Skeletal muscle tissue (tissue), 4 donors: ENCODE results near the gene ZNF862. TPM values are rescaled to one million over a fixed set of nuclear protein-coding genes. Genes with fewer than 3 reads are reported as not detected.

Experiments
- H3K27ac ChIP-seq: one replicate; pipeline ENCODE4 v1.7.0; 2013; ENCODE audit warnings: mild to moderate bottlenecking, low read depth, low read length, inconsistent platforms
- H3K27me3 ChIP-seq, 3 donors: one replicate each; pipeline ENCODE4 v1.7.0; 2013; ENCODE audit warnings: low read length in 3 of 3; ENCODE audit not compliant: control insufficient read depth in 3 of 3, insufficient read depth in 3 of 3
- H3K36me3 ChIP-seq, 3 donors: one replicate each; pipeline ENCODE4 v1.7.0; 2013; ENCODE audit warnings: low read length in 3 of 3; ENCODE audit not compliant: control insufficient read depth in 3 of 3, insufficient read depth in 3 of 3
- H3K4me1 ChIP-seq, 3 donors: one replicate each; pipeline ENCODE4 v1.7.0; 2013; ENCODE audit warnings: low read length in 3 of 3, mild to moderate bottlenecking in 3 of 3; ENCODE audit not compliant: control insufficient read depth in 3 of 3, insufficient read depth in 3 of 3
- H3K4me3 ChIP-seq, 3 donors: one replicate each; pipeline ENCODE4 v1.7.0; 2013; ENCODE audit warnings: low read length in 3 of 3
- H3K9ac ChIP-seq, 3 donors: one replicate each; pipeline ENCODE4 v1.7.0; 2013; ENCODE audit warnings: low read length in 3 of 3, mild to moderate bottlenecking in 3 of 3, moderate library complexity in 2 of 3, low read depth in 1 of 3
- H3K9me3 ChIP-seq, 3 donors: one replicate each; pipeline ENCODE4 v1.7.0; 2013; ENCODE audit warnings: low read length in 3 of 3; ENCODE audit not compliant: control insufficient read depth in 3 of 3
- total RNA-seq: library from RNA; depleted of rRNA; stranded (reverse); fragments of >200 nt; gene quantifications from one replicate; pipeline ENCODE4 v1.2.3, GENCODE V29; 2014
- donor health status: Osteomylitis.

ZNF862 gene
- total RNA-seq, 1 donor from 2014 or later, result 5.2 TPM

DNA sequence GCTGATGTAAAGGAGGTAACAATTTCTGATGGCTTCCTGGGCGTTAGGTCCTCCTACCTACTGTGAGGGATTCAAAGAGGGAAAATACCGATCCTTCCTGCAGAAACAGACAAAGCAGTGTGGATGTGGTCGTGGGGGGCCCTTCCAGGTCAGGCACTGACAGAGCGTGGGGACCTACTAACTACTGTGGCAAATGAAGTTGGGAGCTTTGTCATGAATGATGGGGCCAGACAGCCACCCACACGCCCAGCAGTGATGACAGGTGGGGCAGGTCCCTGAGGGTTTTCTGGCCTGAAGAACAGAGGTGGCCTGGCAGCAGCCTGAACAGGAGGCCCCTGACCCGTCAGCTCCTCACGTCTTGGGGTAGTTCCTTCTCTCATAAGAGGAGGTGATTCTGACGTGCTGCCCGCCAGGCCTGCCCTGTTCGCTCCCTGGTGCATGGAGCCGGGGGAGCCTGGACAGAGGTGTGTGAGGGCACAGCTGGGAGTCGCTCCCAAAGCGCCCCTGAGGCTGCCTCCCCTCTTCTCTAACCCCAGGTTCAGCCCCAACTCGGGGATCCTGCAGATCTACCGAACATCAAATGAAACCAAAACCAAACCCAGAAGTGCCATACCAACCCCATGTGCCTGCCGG, 39.8 kb downstream of the ZNF862 start:
- H3K4me1 ChIP-seq, result peaks cover 7 to 17% (median 9%) of the 10 kb centered on the region in 3 donors

DNA sequence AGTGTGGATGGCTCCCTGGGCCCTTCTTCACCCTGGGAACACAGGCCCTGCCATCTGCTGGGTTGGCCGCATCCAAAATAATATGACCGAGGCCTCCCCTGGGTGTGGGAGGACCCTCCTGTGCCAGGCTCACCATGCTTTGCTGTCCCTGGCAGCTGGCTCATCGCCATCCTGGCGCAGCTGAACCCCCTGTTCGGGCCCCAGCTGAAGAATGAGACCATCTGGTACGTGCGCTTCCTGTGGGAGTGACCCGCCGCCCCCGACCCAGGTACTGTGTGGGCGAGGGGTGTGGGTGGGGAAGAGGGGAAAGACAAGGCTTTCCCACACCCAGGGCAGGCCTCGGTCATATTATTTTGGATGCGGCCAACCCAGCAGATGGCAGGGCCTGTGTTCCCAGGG, 40.3 kb downstream of the ZNF862 start:
- Histone ChIP-seq H3K4me3 (no peak overlapping the region), H3K4me1 (peaks cover 7 to 12% (median 8%) of the 10 kb centered on the region in 3 donors), H3K9me3 (no peaks in the 10 kb centered on the region), H3K36me3 (peaks cover 0 to 3% (median 0%) of the 10 kb centered on the region in 3 donors), H3K27ac (no peak overlapping the region), H3K27me3 (no peaks in the 10 kb centered on the region), H3K9ac (no peak overlapping the region)

More for the DNA sequence above, 39.8 kb downstream of the ZNF862 start:
- Histone ChIP-seq H3K27ac (no peak overlapping the region), H3K4me3 (no peak overlapping the region), H3K27me3 (no peaks in the 10 kb centered on the region), H3K9ac (no peak overlapping the region), H3K36me3 (peaks cover 0 to 3% (median 0%) of the 10 kb centered on the region in 3 donors), H3K9me3 (no peaks in the 10 kb centered on the region)

DNA sequence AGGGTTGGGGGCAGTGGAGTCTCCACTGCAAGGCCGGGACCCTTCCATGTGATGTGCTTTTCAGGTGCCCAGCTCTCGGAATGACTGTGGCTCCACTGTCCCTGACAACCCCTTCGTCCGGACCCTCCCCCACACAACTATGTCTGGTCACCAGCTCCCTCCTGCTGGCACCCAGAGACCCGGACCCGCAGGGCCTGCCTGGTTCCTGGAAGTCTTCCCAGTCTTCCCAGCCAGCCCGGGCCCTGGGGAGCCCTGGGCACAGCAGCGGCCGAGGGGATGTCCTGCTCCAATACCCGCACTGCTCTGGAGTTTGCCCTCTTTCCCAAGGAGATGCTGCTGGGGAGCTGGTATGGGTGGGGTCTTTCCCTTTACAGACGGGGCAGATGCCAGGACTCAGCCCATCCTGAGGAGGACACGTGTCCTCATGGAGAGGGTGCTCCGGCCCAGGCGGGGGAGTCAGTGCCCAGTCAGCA, 41.1 kb downstream of the ZNF862 start:
- Histone ChIP-seq H3K36me3 (peaks cover 0 to 3% (median 0%) of the 10 kb centered on the region in 3 donors), H3K27me3 (no peaks in the 10 kb centered on the region), H3K27ac (no peak overlapping the region), H3K9ac (no peak overlapping the region), H3K4me3 (no peak overlapping the region), H3K4me1 (peaks cover 4 to 7% (median 6%) of the 10 kb centered on the region in 3 donors), H3K9me3 (no peaks in the 10 kb centered on the region)

DNA sequence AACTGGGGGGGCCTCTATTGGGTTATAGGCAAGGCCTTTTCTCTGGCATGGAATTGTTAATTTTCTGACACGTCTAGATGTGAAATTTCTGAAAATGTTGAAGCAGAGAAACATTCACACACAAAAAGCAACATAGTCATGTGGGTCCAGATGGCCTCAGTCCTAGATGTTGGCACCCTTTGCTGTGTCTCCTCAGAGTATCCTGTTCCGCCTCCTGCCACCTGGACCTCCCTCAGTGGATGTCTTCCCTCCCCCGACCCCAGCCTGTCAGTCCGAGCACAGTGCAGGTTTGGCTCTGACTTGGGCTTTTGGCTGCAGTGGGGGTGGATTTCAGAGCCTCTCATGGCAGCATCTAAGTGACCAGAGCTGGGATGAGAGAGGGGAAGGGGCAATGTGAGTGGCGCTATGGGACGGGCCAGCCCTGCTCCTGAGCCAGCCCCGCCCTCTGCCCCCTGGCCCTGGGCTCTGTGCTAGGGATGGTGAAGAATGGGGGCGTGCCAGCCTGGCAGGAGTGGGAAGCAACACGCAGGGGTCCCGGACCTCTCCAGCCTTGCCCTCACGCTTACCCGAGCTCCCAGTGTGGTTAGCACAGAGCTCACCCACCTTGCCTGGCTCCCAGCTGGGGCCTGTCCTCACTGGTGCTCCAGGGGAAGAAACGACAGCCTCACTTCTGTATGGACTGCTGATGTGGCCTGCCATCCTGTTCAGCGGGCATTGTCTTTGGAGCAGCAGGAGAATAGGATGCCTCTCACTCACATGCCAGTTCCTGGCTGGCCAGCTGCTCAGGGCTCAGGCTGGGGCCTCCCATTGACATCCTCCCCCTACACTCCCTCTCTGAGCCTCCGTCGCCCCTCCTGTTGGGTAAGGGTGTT, 41.8 kb downstream of the ZNF862 start:
- H3K4me1 ChIP-seq, result peaks cover 0 to 10% (median 4%) of the 10 kb centered on the region in 3 donors
- no peak overlapping the region for H3K27ac ChIP-seq

DNA sequence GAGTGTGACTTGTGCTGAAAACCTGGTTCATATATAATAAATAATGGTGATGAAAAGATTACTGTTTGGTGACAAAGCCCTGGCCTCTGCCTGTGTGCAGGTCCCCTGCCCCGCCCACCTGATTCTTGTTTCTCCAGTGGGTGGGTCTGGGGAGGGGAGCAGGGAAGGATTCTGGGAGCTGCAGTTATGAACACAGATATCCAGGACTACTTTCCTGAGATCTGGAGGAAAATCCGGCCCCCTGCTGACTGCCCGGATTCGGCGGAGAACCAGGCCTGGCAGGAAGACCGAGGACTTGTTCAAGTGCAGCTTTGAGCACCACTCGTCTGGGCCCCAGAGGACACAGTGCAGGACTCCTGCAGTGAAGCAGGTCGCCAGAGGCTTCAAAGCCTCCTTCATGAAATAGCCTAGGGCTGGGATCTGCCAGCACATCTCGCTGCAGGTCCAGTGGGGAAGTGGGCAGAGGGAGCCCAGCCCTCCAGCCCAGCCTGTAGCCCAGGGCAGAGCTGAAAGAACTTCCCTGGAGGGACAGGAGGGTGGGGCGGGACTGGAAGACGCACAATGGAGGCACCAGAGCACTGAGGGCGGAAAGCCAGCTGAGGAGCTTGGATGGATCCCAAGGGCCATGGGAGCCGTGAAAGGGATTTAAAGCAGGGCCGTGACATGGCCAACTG, 42.6 kb downstream of the ZNF862 start:
- Histone ChIP-seq H3K9me3 (no peaks in the 10 kb centered on the region), H3K36me3 (peaks cover 0 to 3% (median 0%) of the 10 kb centered on the region in 3 donors), H3K4me3 (no peak overlapping the region), H3K27ac (no peak overlapping the region), H3K9ac (no peak overlapping the region), H3K27me3 (no peaks in the 10 kb centered on the region), H3K4me1 (peaks cover 0 to 16% (median 10%) of the 10 kb centered on the region in 3 donors)

More for the DNA sequence above, 41.8 kb downstream of the ZNF862 start:
- Histone ChIP-seq H3K9me3 (no peaks in the 10 kb centered on the region), H3K27me3 (no peaks in the 10 kb centered on the region), H3K9ac (no peak overlapping the region), H3K36me3 (peaks cover 0 to 3% (median 0%) of the 10 kb centered on the region in 3 donors), H3K4me3 (no peak overlapping the region)

DNA sequence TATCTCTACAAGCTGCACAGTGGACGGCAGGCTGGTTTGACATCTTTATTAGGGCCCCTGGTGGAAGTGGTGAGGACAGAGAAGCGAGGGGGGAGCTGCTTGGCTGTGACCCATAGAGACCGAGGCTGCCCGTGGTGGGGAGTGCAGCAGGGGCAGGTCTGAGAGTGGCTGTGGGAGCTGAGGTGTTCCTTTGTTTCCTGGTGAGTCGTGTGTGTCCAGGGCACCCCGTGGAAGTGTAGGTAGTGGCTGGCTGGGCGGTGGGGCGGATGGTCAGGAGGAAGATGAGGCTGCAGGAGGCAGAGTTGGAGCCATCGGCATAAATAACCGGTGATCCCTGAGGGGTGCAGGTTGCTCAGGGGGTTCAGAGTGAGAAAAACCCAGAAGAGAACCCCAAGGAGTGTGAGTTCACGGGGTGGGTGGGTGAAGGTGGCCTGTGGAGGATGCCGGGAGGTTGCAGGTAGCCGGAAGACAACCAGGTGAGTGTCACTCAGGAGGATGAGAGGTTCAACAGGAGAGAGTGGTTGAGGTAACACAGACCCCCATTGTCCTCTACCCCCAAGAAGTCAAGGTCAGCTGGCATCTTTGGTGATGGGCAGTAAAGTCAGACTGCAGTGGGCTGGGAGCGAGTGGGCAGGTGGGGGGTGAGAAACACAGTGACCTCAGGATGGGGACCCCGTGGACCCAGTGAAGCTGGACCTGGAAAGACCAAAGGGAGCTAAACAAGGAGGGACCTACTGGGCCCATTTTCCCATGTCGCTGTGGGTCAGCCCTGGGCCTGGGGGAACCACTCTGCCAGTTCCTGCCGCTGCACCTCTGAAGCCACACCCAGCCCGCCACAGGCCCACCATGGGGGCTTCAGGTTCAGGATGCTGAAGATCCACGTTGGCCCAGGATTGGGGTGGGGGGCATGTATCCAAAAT, 43.4 kb downstream of the ZNF862 start:
- H3K9me3 ChIP-seq, result no peaks in the 10 kb centered on the region
- H3K9ac ChIP-seq, result no peak overlapping the region
- peaks cover 0 to 3% (median 0%) of the 10 kb centered on the region in 3 donors for H3K36me3 ChIP-seq
- no peaks in the 10 kb centered on the region for H3K27me3 ChIP-seq
- H3K4me1 ChIP-seq, result peaks cover 0 to 16% (median 10%) of the 10 kb centered on the region in 3 donors
- H3K27ac ChIP-seq, result no peak overlapping the region
- H3K4me3 ChIP-seq, result no peak overlapping the region

DNA sequence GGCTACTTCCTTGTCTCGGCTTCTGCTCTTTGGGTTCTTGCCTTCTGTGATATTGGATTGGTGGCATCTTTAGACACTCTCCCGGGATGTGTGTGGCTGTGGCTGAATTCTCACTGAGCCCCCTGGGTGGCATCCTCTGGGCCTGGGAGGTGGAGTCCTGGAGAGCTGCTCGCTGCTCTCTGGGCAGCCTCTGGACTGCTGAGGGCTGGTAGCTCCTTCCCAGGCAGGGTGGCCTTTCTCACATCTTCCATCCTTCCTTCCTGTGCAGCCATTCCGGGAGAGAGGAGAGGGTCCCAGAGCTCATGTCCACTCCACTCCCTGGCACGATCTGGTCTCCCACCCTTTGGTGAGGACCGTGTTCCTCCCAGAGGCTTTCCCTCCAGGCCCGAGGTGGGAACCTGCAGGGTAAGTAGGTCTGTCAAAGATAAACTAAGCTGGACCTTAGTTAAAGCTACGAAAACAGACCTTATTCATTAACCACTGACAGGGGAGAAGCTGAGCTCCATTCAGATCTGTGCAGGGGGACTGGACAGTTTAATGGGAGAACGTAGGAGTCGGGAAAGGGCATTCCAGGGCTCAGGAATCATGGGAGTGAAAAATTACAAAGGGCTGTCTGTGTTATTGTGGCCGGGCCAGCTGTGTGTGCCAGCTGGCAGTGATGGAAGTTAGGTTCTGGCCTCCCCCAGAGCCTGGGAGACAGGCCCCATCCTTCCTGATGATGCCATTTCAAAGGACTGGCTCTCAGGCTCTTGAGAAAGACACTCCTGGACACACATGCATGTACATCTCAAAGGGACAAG, 44.3 kb downstream of the ZNF862 start:
- Histone ChIP-seq H3K9me3 (no peaks in the 10 kb centered on the region), H3K4me3 (no peak overlapping the region), H3K27me3 (no peaks in the 10 kb centered on the region), H3K4me1 (peaks cover 0 to 16% (median 10%) of the 10 kb centered on the region in 3 donors), H3K36me3 (no peaks in the 10 kb centered on the region), H3K27ac (no peak overlapping the region), H3K9ac (no peak overlapping the region)

DNA sequence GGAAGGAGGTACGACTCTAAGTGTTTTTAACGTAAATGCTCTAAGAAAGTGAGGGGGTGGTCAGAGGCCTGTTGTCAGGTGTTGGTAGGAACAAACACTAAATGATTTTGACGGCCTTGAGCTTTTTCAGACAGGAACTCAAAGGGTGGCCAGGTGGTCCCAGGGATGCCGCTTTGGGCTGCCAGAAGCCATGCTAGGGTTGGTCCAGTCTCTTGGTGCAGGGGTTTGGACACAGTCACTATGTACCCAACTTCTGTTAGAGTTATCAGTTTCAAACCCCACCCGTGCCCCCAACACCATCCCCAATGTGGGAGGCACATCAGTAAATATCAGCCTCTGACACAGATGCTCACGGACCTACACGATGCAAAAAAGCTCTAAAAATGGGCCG, 44.9 kb downstream of the ZNF862 start:
- no peak overlapping the region for H3K27ac ChIP-seq
- peak overlapping the region in 1 of 3 donors; percentile 3 for H3K9ac ChIP-seq
- peaks cover 0 to 16% (median 10%) of the 10 kb centered on the region in 3 donors for H3K4me1 ChIP-seq
- H3K36me3 ChIP-seq, result no peaks in the 10 kb centered on the region
- H3K9me3 ChIP-seq, result no peaks in the 10 kb centered on the region
- H3K4me3 ChIP-seq, result no peak overlapping the region
- H3K27me3 ChIP-seq, result no peaks in the 10 kb centered on the region
